ENCODE measurements around the gene DDX3X. TPM values are rescaled to one million over a fixed set of nuclear protein-coding genes. Genes with fewer than 3 reads are reported as not detected.

DDX3X gene
- total and polyA plus RNA-seq, 9 of the 15 experiments (the other 6 are each of a cell fraction or from before 2014, with no cell fraction given): 51.3 to 232 (median 138) TPM

GRCh38 chrX:41314881-41315280, 19.1 kb upstream of the DDX3X start:
- no peaks in the 10 kb centered on the region for H4K20me1 ChIP-seq (replicated peaks; ENCODE audit: control insufficient read depth, insufficient read depth, low read length)
- H3K4me3 ChIP-seq: no peak overlapping the region
- no peak overlapping the region for H3K27ac ChIP-seq (ENCODE audit: extremely low read depth, low read depth, low read length)
- WGBS (ENCODE audit: insufficient coverage, low coverage, missing lambda C conversion rate): 82% methylated on average over 5 of the region's 7 CpGs
- intact Hi-C loops (cut with micrococcal nuclease): no loop called here
- no peak overlapping the region for H3K9ac ChIP-seq (ENCODE audit: insufficient read depth in 1 of 2, low read depth in 2 of 2, low read length in 2 of 2)
- ChIA-PET CTCF (ENCODE audit: low intra/inter-chr PET ratio) (no interaction called here), POLR2A (interaction anchor here (1.0 to 1.3 kb wide), 2 partner anchors 15 to 17 kb away, joined by 3 to 4 read pairs; no protein-coding TSS in a partner anchor)
- H3K36me3 ChIP-seq (ENCODE audit: control insufficient read depth, insufficient read depth, low read length): no peaks in the 10 kb centered on the region
- TF ChIP-seq CREBBP (IDR thresholded peaks at IDR 0.05; ENCODE audit: low read depth, low read length): no peak
- TF ChIP-seq ZNF175 (CRISPR knock-in tag; IDR thresholded peaks at IDR 0.05; ENCODE audit: low read depth): no peak
- TF ChIP-seq HNRNPL (IDR thresholded peaks at IDR 0.05; ENCODE audit: low read depth, low read length): no peak
- TF ChIP-seq ZNF134 (CRISPR knock-in tag; conservative IDR thresholded peaks at IDR 0.05): no peak
- TF ChIP-seq SREBF2 (CRISPR knock-in tag; IDR thresholded peaks at IDR 0.05): no peak
- TF ChIP-seq CHCHD3 (CRISPR knock-in tag; IDR thresholded peaks at IDR 0.05): no peak
- no peak for TF ChIP-seq ATF6 (CRISPR knock-in tag; IDR thresholded peaks at IDR 0.05)
- TF ChIP-seq ZNF445 (CRISPR knock-in tag; IDR thresholded peaks at IDR 0.05; ENCODE audit: low read depth): no peak
- no peak for TF ChIP-seq PML (IDR thresholded peaks at IDR 0.05; ENCODE audit: low read length)
- no peak for TF ChIP-seq MCM3 (IDR thresholded peaks at IDR 0.05)
- no peak for TF ChIP-seq STAT5B (CRISPR knock-in tag; IDR thresholded peaks at IDR 0.05)
- TF ChIP-seq ZSCAN29 (IDR thresholded peaks at IDR 0.05): no peak
- TF ChIP-seq GATAD2B (IDR thresholded peaks at IDR 0.05; ENCODE audit: borderline replicate concordance): no peak
- TF ChIP-seq ZBTB1 (CRISPR knock-in tag; IDR thresholded peaks at IDR 0.05; ENCODE audit: borderline replicate concordance, low read depth): no peak
- TF ChIP-seq CBX2 (IDR thresholded peaks at IDR 0.05; ENCODE audit: insufficient read depth, low read length, poor library complexity, severe bottlenecking): no peak
- TF ChIP-seq NFIX (CRISPR knock-in tag; IDR thresholded peaks at IDR 0.05; ENCODE audit: low read depth): no peak
- TF ChIP-seq BRD4 (IDR thresholded peaks at IDR 0.05): no peak
- TF ChIP-seq ZNF449 (CRISPR knock-in tag; IDR thresholded peaks at IDR 0.05): no peak
- TF ChIP-seq ILK (tag; IDR thresholded peaks at IDR 0.05; ENCODE audit: borderline replicate concordance, low read depth): no peak
- no peak overlapping the region for H3K4me2 ChIP-seq (ENCODE audit: insufficient read depth, low read length)
- ATAC-seq (no peak), DNase-seq (ENCODE audit: extremely low read depth in 1 of 4, low spot score in 3 of 4) (no peak), FAIRE-seq (no peak)
- H3K79me2 ChIP-seq (ENCODE audit: control insufficient read depth, insufficient read depth, low read length): no peaks in the 10 kb centered on the region
- H3K27me3 ChIP-seq (ENCODE audit: control insufficient read depth in 2 of 2, insufficient read depth in 2 of 2, low read length in 2 of 2): no peaks in the 10 kb centered on the region
- no peaks in the 10 kb centered on the region for H3K9me1 ChIP-seq (ENCODE audit: control insufficient read depth, insufficient read depth, low read length)
- in situ Hi-C loops (cut with MboI): no loop called here
- no TSS peak for BruUV-seq (replicated peaks)
- H3K4me1 ChIP-seq (replicated peaks in 1 of 2; ENCODE audit: control insufficient read depth in 2 of 2, insufficient read depth in 2 of 2, low read length in 2 of 2): no peaks in the 10 kb centered on the region
- no peaks in the 10 kb centered on the region for H3K9me3 ChIP-seq (replicated peaks; ENCODE audit: control insufficient read depth, insufficient read depth, low read depth, low read length)
- H2AFZ ChIP-seq (ENCODE audit: low read depth, low read length): no peak overlapping the region
